NCI-H2196 treated with DMSO at 0.1 percent for 48 hours (cell line): ENCODE measurements around the gene NOL9.

ENCODE experiments used
- DNase-seq: peaks from one replicate; lab custom pipeline; 2025; ENCODE audit not compliant: unreplicated experiment; lab: John Stamatoyannopoulos, UW

The NOL9 gene

GRCh38 chr1:6526316-6526715, 28.0 kb downstream of the NOL9 start:
- DNase-seq = no peak

GRCh38 chr1:6523566-6523965, 30.7 kb downstream of the NOL9 start:
- peak; percentile 11 for DNase-seq

GRCh38 chr1:6521536-6521935, 32.8 kb downstream of the NOL9 start:
- DNase-seq = no peak

- peak; percentile 48 for DNase-seq
These were observed 34.2 kb downstream of the NOL9 start for GRCh38 chr1:6519935-6520671.

GRCh38 chr1:6519491-6519934, 34.8 kb downstream of the NOL9 start:
- no peak for DNase-seq

- DNase-seq = no peak
These were observed 36.9 kb downstream of the NOL9 start for GRCh38 chr1:6517435-6517851.

- DNase-seq = no peak
These were observed 38.5 kb downstream of the NOL9 start for GRCh38 chr1:6515771-6516170.

- DNase-seq = no peak
These were observed 41.0 kb downstream of the NOL9 start for GRCh38 chr1:6513320-6513801.

- no peak for DNase-seq
These were observed 41.4 kb downstream of the NOL9 start for GRCh38 chr1:6512908-6513280.

- no peak for DNase-seq
These were observed 41.9 kb downstream of the NOL9 start for GRCh38 chr1:6512245-6512907.

- no peak for DNase-seq
These were observed 42.6 kb downstream of the NOL9 start for GRCh38 chr1:6511561-6512244.

GRCh38 chr1:6511056-6511455, 43.3 kb downstream of the NOL9 start:
- DNase-seq = no peak

GRCh38 chr1:6510493-6510892, 43.8 kb downstream of the NOL9 start:
- DNase-seq = no peak

- no peak for DNase-seq
These were observed 44.4 kb downstream of the NOL9 start for GRCh38 chr1:6509919-6510291.

GRCh38 chr1:6509220-6509918, 44.9 kb downstream of the NOL9 start:
- DNase-seq = no peak

- no peak for DNase-seq
These were observed 45.5 kb downstream of the NOL9 start for GRCh38 chr1:6508816-6509189.

- DNase-seq = no peak
These were observed 46.0 kb downstream of the NOL9 start for GRCh38 chr1:6508154-6508815.

GRCh38 chr1:6507461-6507911, 46.8 kb downstream of the NOL9 start:
- no peak for DNase-seq

GRCh38 chr1:6507037-6507428, 47.3 kb downstream of the NOL9 start:
- DNase-seq = no peak

- no peak for DNase-seq
These were observed 47.9 kb downstream of the NOL9 start for GRCh38 chr1:6506210-6507036.
